OCI-LY7 (cell line): ENCODE results near the gene CCDC134. TPM values are rescaled to one million over a fixed set of nuclear protein-coding genes. Genes with fewer than 3 reads are reported as not detected.

Experiments used
- BruUV-seq: library from RNA; stranded (reverse); fragments of 400-500 nt; replicated peaks from 2 replicates; lab custom pipeline; 2021; lab: Mats Ljungman, UMichigan
- CTCF ChIA-PET: fragments of 300-600 bp; sonication (Branson Sonifier 250); formaldehyde crosslinking; loops from one replicate; lab custom pipeline; 2022; ENCODE audit warnings: antibody characterized with exemption; ENCODE audit not compliant: unreplicated experiment; lab: Charles Lee
- POLR2A ChIA-PET: fragments of 300-600 bp; sonication (Branson Sonifier 250); formaldehyde crosslinking; loops from one replicate; lab custom pipeline; 2022; ENCODE audit warnings: antibody characterized with exemption; lab: Charles Lee
- DNase-seq: peaks from one replicate; pipeline ENCODE4 v3.0.0-alpha.2; 2015; ENCODE audit warnings: low spot score
- H2AFZ ChIP-seq: fragments of 200-600 bp; sonication (generic), shearing (Covaris generic); 2 replicates; pipeline ENCODE4 v1.6.1; 2014; ENCODE audit warnings: mild to moderate bottlenecking, antibody characterized with exemption, low read length, moderate library complexity
- H3K27ac ChIP-seq: fragments of 200-600 bp; sonication (generic); 2 replicates; pipeline ENCODE4 v1.5.1; 2014; ENCODE audit warnings: mixed run types, low read depth, mild to moderate bottlenecking, moderate library complexity, low read length, inconsistent platforms; ENCODE audit not compliant: poor library complexity, severe bottlenecking
- H3K36me3 ChIP-seq: fragments of 200-600 bp; sonication (generic); 2 replicates; pipeline ENCODE4 v1.6.1; 2014; ENCODE audit warnings: mild to moderate bottlenecking, antibody characterized with exemption, low read length, moderate library complexity, mixed read lengths; ENCODE audit not compliant: insufficient read depth
- H3K4me1 ChIP-seq: fragments of 200-600 bp; sonication (generic); 2 replicates; pipeline ENCODE4 v1.5.1; 2014; ENCODE audit warnings: mild to moderate bottlenecking, low read length; ENCODE audit not compliant: insufficient read depth, poor library complexity, severe bottlenecking
- H3K4me2 ChIP-seq: fragments of 200-600 bp; sonication (generic); 2 replicates; pipeline ENCODE4 v1.6.1; 2014; ENCODE audit warnings: mild to moderate bottlenecking, low read length
- H3K4me3 ChIP-seq: fragments of 200-600 bp; sonication (generic); 2 replicates; pipeline ENCODE4 v1.5.1; 2014; ENCODE audit warnings: mild to moderate bottlenecking, low read depth, low read length; ENCODE audit not compliant: poor library complexity, severe bottlenecking
- H3K79me2 ChIP-seq: fragments of 200-600 bp; sonication (generic); 2 replicates; pipeline ENCODE4 v1.6.1; 2016; ENCODE audit warnings: low read depth, mild to moderate bottlenecking, low read length, moderate library complexity, mixed read lengths; ENCODE audit not compliant: insufficient read depth
- H3K9me2 ChIP-seq: fragments of 200-600 bp; sonication (generic); 2 replicates; pipeline ENCODE4 v1.6.1; 2016; ENCODE audit warnings: mild to moderate bottlenecking, low read length, mixed read lengths; ENCODE audit not compliant: insufficient read depth
- H3K9me3 ChIP-seq: fragments of 200-600 bp; sonication (generic); 2 replicates; pipeline ENCODE4 v1.6.1; 2014; ENCODE audit warnings: mild to moderate bottlenecking, mixed run types, low read length, mixed read lengths
- H4K20me1 ChIP-seq: fragments of 200-600 bp; sonication (generic); 2 replicates; pipeline ENCODE4 v1.6.1; 2014; ENCODE audit warnings: mild to moderate bottlenecking, antibody characterized with exemption, low read length, moderate library complexity, mixed read lengths; ENCODE audit not compliant: insufficient read depth
- EZH2phosphoT487 ChIP-seq: fragments of 200-600 bp; sonication (generic); IDR thresholded peaks from 2 replicates; pipeline ENCODE4 v1.6.1; 2018; ENCODE audit warnings: low read depth, borderline replicate concordance, mild to moderate bottlenecking, mixed run types, antibody characterized with exemption, low read length, moderate library complexity, mixed read lengths
- intact Hi-C: fragments of 100-400 bp; cut with micrococcal nuclease; formaldehyde crosslinking; loops from one replicate; pipeline ENCODE4 v1.10.0; 2022; ENCODE audit not compliant: unreplicated experiment
- total RNA-seq, 2 experiments: library from RNA; depleted of rRNA in 1 of 2; stranded (reverse); fragments of >200 nt in 1 of 2; shearing (Covaris generic) in 1 of 2; gene quantifications; 2 replicates each; pipeline ENCODE4 v1.2.3, GENCODE V29; 2014 to 2022
- TF ChIP-seq, protein P1 (sequence below): fragments of 200-600 bp; sonication (generic); conservative IDR thresholded peaks from 2 replicates; pipeline ENCODE4 v1.5.1; 2014; ENCODE audit warnings: mild to moderate bottlenecking, antibody characterized with exemption, low read length, moderate library complexity, mixed read lengths

Gene CCDC134
- total RNA-seq, 2 experiments from 2014 or later: 17.3 to 23.8 TPM

DNA sequence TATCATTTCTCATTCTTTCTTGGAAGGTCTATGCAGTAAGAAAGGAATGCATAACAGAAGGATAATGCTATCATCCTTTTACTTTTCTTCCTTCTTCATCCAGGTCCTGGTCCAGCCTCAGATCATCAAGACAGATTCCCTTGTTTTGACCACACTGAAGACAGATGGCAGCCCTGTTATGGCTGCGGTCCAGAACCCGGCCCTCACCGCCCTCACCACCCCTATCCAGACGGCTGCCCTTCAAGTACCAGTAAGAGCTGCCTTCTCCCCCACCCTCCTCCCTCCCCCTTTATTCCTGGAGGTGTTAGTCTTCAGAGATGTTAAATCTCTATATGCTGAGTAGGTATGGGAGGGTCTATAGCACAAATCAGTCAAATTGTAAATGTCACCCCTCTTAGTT is 70.3 kb downstream of the CCDC134 start:
- no peaks in the 10 kb centered on the region for H3K9me2 ChIP-seq
- peaks cover 24% of the 10 kb centered on the region for H3K79me2 ChIP-seq
- TF ChIP-seq, protein P1, sequence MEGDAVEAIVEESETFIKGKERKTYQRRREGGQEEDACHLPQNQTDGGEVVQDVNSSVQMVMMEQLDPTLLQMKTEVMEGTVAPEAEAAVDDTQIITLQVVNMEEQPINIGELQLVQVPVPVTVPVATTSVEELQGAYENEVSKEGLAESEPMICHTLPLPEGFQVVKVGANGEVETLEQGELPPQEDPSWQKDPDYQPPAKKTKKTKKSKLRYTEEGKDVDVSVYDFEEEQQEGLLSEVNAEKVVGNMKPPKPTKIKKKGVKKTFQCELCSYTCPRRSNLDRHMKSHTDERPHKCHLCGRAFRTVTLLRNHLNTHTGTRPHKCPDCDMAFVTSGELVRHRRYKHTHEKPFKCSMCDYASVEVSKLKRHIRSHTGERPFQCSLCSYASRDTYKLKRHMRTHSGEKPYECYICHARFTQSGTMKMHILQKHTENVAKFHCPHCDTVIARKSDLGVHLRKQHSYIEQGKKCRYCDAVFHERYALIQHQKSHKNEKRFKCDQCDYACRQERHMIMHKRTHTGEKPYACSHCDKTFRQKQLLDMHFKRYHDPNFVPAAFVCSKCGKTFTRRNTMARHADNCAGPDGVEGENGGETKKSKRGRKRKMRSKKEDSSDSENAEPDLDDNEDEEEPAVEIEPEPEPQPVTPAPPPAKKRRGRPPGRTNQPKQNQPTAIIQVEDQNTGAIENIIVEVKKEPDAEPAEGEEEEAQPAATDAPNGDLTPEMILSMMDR: no peak
- no peak for TF ChIP-seq EZH2phosphoT487
- H2AFZ ChIP-seq: no peak overlapping the region
- H3K36me3 ChIP-seq: peaks cover 98% of the 10 kb centered on the region
- no peak overlapping the region for H3K27ac ChIP-seq
- no TSS peak for BruUV-seq
- intact Hi-C loops: no loop called here
- CTCF ChIA-PET: no interaction called here
- H3K9me3 ChIP-seq: no peaks in the 10 kb centered on the region
- no peak for DNase-seq
- no peaks in the 10 kb centered on the region for H4K20me1 ChIP-seq
- no peak overlapping the region for H3K4me3 ChIP-seq
- POLR2A ChIA-PET: interaction anchor here (0.7 kb wide), 1 partner anchor 188 kb away, joined by 3 read pairs; no protein-coding TSS in a partner anchor
- H3K4me1 ChIP-seq: no peaks in the 10 kb centered on the region
- H3K4me2 ChIP-seq: no peak overlapping the region

DNA sequence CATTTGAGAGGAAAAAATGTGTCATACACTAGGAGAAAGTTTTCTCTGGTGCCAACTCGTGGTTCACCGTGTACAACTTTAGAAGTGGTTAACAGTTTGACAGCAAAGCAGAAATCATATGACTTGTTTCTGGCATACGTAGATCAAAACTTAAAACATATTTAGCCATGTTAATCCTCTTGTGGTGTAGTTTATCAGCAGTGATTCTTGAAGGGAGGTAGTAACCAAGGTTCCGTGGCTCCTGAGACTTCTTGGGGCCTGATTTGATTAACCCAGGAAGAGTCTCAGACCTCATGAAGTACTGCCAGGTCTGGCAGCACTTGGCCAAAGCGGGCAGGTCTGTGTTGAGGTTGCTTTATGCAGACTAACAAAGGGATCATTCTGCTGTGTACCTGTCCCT is 72.9 kb downstream of the CCDC134 start:
- Histone ChIP-seq H3K4me3 (no peak overlapping the region), H3K4me2 (no peak overlapping the region), H3K36me3 (peaks cover 99% of the 10 kb centered on the region), H3K9me3 (no peaks in the 10 kb centered on the region), H3K4me1 (no peaks in the 10 kb centered on the region), H3K9me2 (no peaks in the 10 kb centered on the region), H4K20me1 (no peaks in the 10 kb centered on the region), H2AFZ (no peak overlapping the region), H3K27ac (no peak overlapping the region), H3K79me2 (0 out of 2 replicates have a peak, but pooled peaks cover 3% of the 10 kb centered on the region)
- BruUV-seq: TSS peak; percentile 30
- no peak for TF ChIP-seq EZH2phosphoT487
- TF ChIP-seq, protein P1: no peak
- intact Hi-C loops: no loop called here
- no peak for DNase-seq
- POLR2A ChIA-PET: no interaction called here
- CTCF ChIA-PET: no interaction called here

DNA sequence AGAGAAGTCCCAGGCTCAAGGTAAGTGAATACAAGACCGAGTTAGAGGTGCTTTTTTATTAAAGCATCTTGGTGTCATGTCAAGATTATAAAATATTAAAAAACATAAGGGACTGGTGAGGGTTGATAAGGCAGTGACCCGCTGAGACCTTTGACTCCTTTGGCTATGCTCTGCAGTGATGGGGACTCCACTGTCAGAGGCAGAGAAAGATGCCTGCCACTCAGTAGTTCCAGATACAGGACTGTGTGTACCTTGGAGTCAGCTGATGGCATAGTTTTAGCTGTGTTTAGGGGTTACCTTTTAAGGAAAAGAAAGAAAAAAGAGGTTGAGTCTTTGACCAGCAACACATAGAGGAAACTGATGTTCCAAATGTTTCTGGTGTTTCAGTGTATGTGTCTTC is 73.6 kb downstream of the CCDC134 start:
- ChIA-PET POLR2A (no interaction called here), CTCF (no interaction called here)
- intact Hi-C loops: no loop called here
- Histone ChIP-seq H3K9me2 (no peaks in the 10 kb centered on the region), H3K36me3 (peaks cover 99% of the 10 kb centered on the region), H2AFZ (no peak overlapping the region), H4K20me1 (no peaks in the 10 kb centered on the region), H3K79me2 (no peaks in the 10 kb centered on the region), H3K27ac (no peak overlapping the region), H3K4me3 (no peak overlapping the region), H3K4me1 (no peaks in the 10 kb centered on the region), H3K4me2 (no peak overlapping the region), H3K9me3 (no peaks in the 10 kb centered on the region)
- no TSS peak for BruUV-seq
- TF ChIP-seq, protein P1: no peak
- TF ChIP-seq EZH2phosphoT487: no peak
- no peak for DNase-seq
